ENCODE data around the gene ARSB.

Gene ARSB

DNA sequence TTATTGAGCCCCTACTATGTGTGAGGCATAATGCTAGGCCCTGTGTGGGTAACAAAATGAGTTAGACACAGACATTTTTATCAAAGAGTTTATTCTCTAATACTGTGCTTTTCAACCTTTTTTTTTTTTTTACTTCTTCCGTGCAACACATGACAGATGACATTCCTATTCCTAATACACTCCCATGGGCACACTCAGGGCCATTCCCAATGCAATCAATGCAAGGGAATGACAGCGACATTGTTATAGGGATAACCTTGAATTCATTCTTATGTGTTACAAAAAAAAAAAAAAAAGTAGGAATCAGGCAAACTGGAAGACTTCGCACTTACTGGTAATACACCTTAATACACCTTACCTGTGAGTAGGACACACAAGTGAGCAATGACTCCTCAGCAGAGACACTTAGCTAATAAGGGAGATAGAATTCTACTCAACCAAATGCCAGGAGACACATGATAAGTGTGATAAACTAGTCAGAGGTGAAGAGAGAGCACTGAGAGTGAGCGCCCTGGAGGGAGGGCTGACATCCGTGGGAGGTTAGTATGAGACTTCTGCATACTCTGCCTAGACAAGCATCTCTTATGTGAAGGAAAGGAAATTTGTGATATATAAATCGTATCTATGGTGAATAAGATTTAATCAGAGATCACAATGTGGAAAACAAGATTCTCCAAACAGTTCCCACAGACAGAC lies 21.0 kb upstream of the ARSB start:
- WGBS, result 80% methylated on average over 4 of the region's 6 CpGs
- DNase-seq, result no peak
- Histone ChIP-seq H3K9ac (ENCODE audit: low read length) (no peak overlapping the region), H3K4me3 (ENCODE audit: insufficient read depth in 1 of 2, low read depth in 1 of 2, low read length in 2 of 2) (no peak overlapping the region), H3K4ac (ENCODE audit: low read depth in 1 of 2, low read length in 2 of 2) (no peak overlapping the region), H2BK12ac (ENCODE audit: low read length in 2 of 2) (no peak overlapping the region), H2AFZ (ENCODE audit: low read depth, low read length) (no peak overlapping the region), H3K36me3 (ENCODE audit: control insufficient read depth in 1 of 2, insufficient read depth in 2 of 2, low read depth in 1 of 2, low read length in 2 of 2) (no peaks in the 10 kb centered on the region), H2BK15ac (ENCODE audit: low read depth, poor library complexity, severe bottlenecking) (no peak overlapping the region), H3K4me1 (ENCODE audit: control insufficient read depth, insufficient read depth, low read depth, low read length) (no peaks in the 10 kb centered on the region), H3K23ac (ENCODE audit: low read length in 2 of 2) (no peak overlapping the region), H4K91ac (ENCODE audit: low read length) (no peak overlapping the region), H4K8ac (ENCODE audit: low read length) (no peak overlapping the region), H3K9me3 (ENCODE audit: control insufficient read depth, low read length) (no peaks in the 10 kb centered on the region), H2BK5ac (ENCODE audit: low read depth, low read length, poor library complexity, severe bottlenecking) (no peak overlapping the region), H3K79me1 (replicated peaks; ENCODE audit: low read length, poor library complexity, severe bottlenecking) (no peaks in the 10 kb centered on the region), H3K14ac (ENCODE audit: low read length in 2 of 2) (no peak overlapping the region), H2BK120ac (ENCODE audit: low read depth, low read length) (no peak overlapping the region), H3K18ac (ENCODE audit: low read depth in 1 of 2, low read length in 2 of 2) (no peak overlapping the region), H2AK5ac (ENCODE audit: low read length, severe bottlenecking) (no peak overlapping the region), H3K4me2 (ENCODE audit: low read length, poor library complexity, severe bottlenecking) (no peak overlapping the region), H3K27me3 (ENCODE audit: control insufficient read depth in 1 of 2, insufficient read depth in 1 of 2, low read length in 2 of 2) (no peaks in the 10 kb centered on the region), H3K27ac (ENCODE audit: low read length, poor library complexity, severe bottlenecking) (no peak overlapping the region)

DNA sequence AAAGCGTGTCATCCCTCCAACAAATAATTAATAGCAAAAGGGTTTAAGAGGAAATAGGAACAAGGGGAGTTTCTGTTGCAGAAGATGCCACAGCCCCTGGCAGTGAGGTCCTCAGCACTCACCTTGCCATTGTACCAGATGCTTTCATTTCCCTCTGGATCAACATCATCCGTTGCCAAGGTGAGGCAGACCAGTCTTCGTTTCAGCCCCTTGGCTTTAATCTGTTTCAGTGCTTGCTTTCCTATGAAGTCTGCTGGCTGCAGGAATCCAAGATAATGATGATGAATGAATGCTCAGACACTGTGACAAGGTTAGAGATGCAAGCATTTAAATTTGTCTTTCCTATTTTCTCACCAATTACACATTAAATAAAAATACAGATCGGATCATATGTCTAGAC lies 20.0 kb upstream of the ARSB start:
- WGBS, result 72% methylated on average over 2 of the region's 4 CpGs
- Histone ChIP-seq H3K27ac (ENCODE audit: low read length, poor library complexity, severe bottlenecking) (no peak overlapping the region), H2BK120ac (ENCODE audit: low read depth, low read length) (no peak overlapping the region), H3K4me1 (ENCODE audit: control insufficient read depth, insufficient read depth, low read depth, low read length) (no peaks in the 10 kb centered on the region), H2BK12ac (ENCODE audit: low read length in 2 of 2) (no peak overlapping the region), H2BK5ac (ENCODE audit: low read depth, low read length, poor library complexity, severe bottlenecking) (no peak overlapping the region), H3K18ac (ENCODE audit: low read depth in 1 of 2, low read length in 2 of 2) (peak overlapping the region in 1 of 2 experiments; percentile 69), H3K9me3 (ENCODE audit: control insufficient read depth, low read length) (no peaks in the 10 kb centered on the region), H3K23ac (ENCODE audit: low read length in 2 of 2) (no peak overlapping the region), H4K8ac (ENCODE audit: low read length) (no peak overlapping the region), H3K79me1 (replicated peaks; ENCODE audit: low read length, poor library complexity, severe bottlenecking) (no peaks in the 10 kb centered on the region), H3K4ac (ENCODE audit: low read depth in 1 of 2, low read length in 2 of 2) (no peak overlapping the region), H2AFZ (ENCODE audit: low read depth, low read length) (no peak overlapping the region), H4K91ac (ENCODE audit: low read length) (no peak overlapping the region), H3K27me3 (ENCODE audit: control insufficient read depth in 1 of 2, insufficient read depth in 1 of 2, low read length in 2 of 2) (no peaks in the 10 kb centered on the region), H3K14ac (ENCODE audit: low read length in 2 of 2) (no peak overlapping the region), H3K4me2 (ENCODE audit: low read length, poor library complexity, severe bottlenecking) (no peak overlapping the region), H3K9ac (ENCODE audit: low read length) (no peak overlapping the region), H3K4me3 (ENCODE audit: insufficient read depth in 1 of 2, low read depth in 1 of 2, low read length in 2 of 2) (no peak overlapping the region), H2AK5ac (ENCODE audit: low read length, severe bottlenecking) (no peak overlapping the region), H3K36me3 (ENCODE audit: control insufficient read depth in 1 of 2, insufficient read depth in 2 of 2, low read depth in 1 of 2, low read length in 2 of 2) (no peaks in the 10 kb centered on the region), H2BK15ac (ENCODE audit: low read depth, poor library complexity, severe bottlenecking) (no peak overlapping the region)
- DNase-seq, result no peak

DNA sequence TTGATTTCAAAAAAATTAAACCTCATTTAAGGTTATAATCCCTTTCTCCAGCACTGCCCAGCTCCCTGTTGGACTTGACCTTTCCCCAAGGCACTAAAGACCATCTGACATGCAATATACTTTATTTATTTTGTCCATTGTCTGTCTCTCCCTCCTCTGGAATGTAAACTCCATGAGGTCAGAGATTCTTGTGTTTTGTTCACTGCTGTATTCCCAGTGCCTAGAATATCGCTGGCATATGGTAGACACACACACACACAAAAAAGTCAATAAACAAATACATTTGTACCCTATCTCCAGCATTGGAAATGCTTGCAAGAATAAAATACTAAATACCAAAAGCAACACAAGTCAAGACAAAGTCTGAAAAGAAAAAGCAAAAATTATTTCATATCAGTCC lies 17.3 kb upstream of the ARSB start:
- Histone ChIP-seq H3K4me1 (ENCODE audit: control insufficient read depth, insufficient read depth, low read depth, low read length) (no peaks in the 10 kb centered on the region), H2BK120ac (ENCODE audit: low read depth, low read length) (no peak overlapping the region), H3K36me3 (ENCODE audit: control insufficient read depth in 1 of 2, insufficient read depth in 2 of 2, low read depth in 1 of 2, low read length in 2 of 2) (no peaks in the 10 kb centered on the region), H3K27ac (ENCODE audit: low read length, poor library complexity, severe bottlenecking) (no peak overlapping the region), H3K23ac (ENCODE audit: low read length in 2 of 2) (no peak overlapping the region), H3K4ac (ENCODE audit: low read depth in 1 of 2, low read length in 2 of 2) (no peak overlapping the region), H3K14ac (ENCODE audit: low read length in 2 of 2) (no peak overlapping the region), H3K4me3 (ENCODE audit: insufficient read depth in 1 of 2, low read depth in 1 of 2, low read length in 2 of 2) (no peak overlapping the region), H4K8ac (ENCODE audit: low read length) (no peak overlapping the region), H2BK12ac (ENCODE audit: low read length in 2 of 2) (no peak overlapping the region), H3K4me2 (ENCODE audit: low read length, poor library complexity, severe bottlenecking) (no peak overlapping the region), H2BK15ac (ENCODE audit: low read depth, poor library complexity, severe bottlenecking) (no peak overlapping the region), H3K9ac (ENCODE audit: low read length) (no peak overlapping the region), H2AK5ac (ENCODE audit: low read length, severe bottlenecking) (no peak overlapping the region), H2BK5ac (ENCODE audit: low read depth, low read length, poor library complexity, severe bottlenecking) (no peak overlapping the region), H2AFZ (ENCODE audit: low read depth, low read length) (no peak overlapping the region), H3K18ac (ENCODE audit: low read depth in 1 of 2, low read length in 2 of 2) (no peak overlapping the region), H3K27me3 (ENCODE audit: control insufficient read depth in 1 of 2, insufficient read depth in 1 of 2, low read length in 2 of 2) (no peaks in the 10 kb centered on the region), H3K9me3 (ENCODE audit: control insufficient read depth, low read length) (no peaks in the 10 kb centered on the region), H3K79me1 (replicated peaks; ENCODE audit: low read length, poor library complexity, severe bottlenecking) (no peaks in the 10 kb centered on the region), H4K91ac (ENCODE audit: low read length) (no peak overlapping the region)
- DNase-seq, result no peak
- WGBS, result 58% methylated on average over 1 of the region's 1 CpG

DNA sequence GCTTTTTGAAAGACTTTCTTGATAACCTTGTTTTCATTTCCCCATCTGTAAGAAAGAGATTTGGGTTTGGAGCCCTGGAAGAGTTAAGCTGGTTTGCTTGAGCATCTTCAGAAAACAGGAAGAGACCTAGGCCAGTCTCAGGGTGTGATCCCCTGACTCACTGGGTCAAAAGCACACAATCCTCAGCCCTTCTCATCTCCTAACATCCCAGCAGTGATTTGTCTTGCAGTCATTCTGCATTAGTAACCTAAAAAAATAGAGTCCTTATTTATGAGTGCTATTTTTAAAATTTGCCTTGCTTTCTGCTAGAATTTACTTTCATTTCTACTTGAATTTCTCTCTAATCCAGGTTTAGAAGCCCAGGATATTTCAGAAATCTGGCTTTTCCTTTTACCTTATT lies 16.4 kb upstream of the ARSB start:
- no peak overlapping the region for H2BK12ac ChIP-seq (ENCODE audit: low read length in 2 of 2)
- H2BK15ac ChIP-seq (ENCODE audit: low read depth, poor library complexity, severe bottlenecking), result no peak overlapping the region
- no peak overlapping the region for H2BK120ac ChIP-seq (ENCODE audit: low read depth, low read length)
- no peak overlapping the region for H3K23ac ChIP-seq (ENCODE audit: low read length in 2 of 2)
- no peak for DNase-seq
- no peak overlapping the region for H2BK5ac ChIP-seq (ENCODE audit: low read depth, low read length, poor library complexity, severe bottlenecking)
- H2AFZ ChIP-seq (ENCODE audit: low read depth, low read length), result no peak overlapping the region
- no peaks in the 10 kb centered on the region for H3K27me3 ChIP-seq (ENCODE audit: control insufficient read depth in 1 of 2, insufficient read depth in 1 of 2, low read length in 2 of 2)
- no peak overlapping the region for H4K8ac ChIP-seq (ENCODE audit: low read length)
- H4K91ac ChIP-seq (ENCODE audit: low read length), result no peak overlapping the region
- H3K18ac ChIP-seq (ENCODE audit: low read depth in 1 of 2, low read length in 2 of 2), result no peak overlapping the region
- H3K4me1 ChIP-seq (ENCODE audit: control insufficient read depth, insufficient read depth, low read depth, low read length), result no peaks in the 10 kb centered on the region
- no peaks in the 10 kb centered on the region for H3K36me3 ChIP-seq (ENCODE audit: control insufficient read depth in 1 of 2, insufficient read depth in 2 of 2, low read depth in 1 of 2, low read length in 2 of 2)
- H2AK5ac ChIP-seq (ENCODE audit: low read length, severe bottlenecking), result no peak overlapping the region
- H3K4me2 ChIP-seq (ENCODE audit: low read length, poor library complexity, severe bottlenecking), result no peak overlapping the region
- H3K9ac ChIP-seq (ENCODE audit: low read length), result peak overlapping the region; percentile 38
- H3K4me3 ChIP-seq (ENCODE audit: insufficient read depth in 1 of 2, low read depth in 1 of 2, low read length in 2 of 2), result no peak overlapping the region
- no peak overlapping the region for H3K14ac ChIP-seq (ENCODE audit: low read length in 2 of 2)
- no peak overlapping the region for H3K4ac ChIP-seq (ENCODE audit: low read depth in 1 of 2, low read length in 2 of 2)
- no peaks in the 10 kb centered on the region for H3K79me1 ChIP-seq (replicated peaks; ENCODE audit: low read length, poor library complexity, severe bottlenecking)
- no peak overlapping the region for H3K27ac ChIP-seq (ENCODE audit: low read length, poor library complexity, severe bottlenecking)
- no peaks in the 10 kb centered on the region for H3K9me3 ChIP-seq (ENCODE audit: control insufficient read depth, low read length)
